PC-3 (cell line): ENCODE results near the gene COL4A3.

Source experiments
- CTCF ChIP-seq: fragments of 300-600 bp; sonication (generic); conservative IDR thresholded peaks from 2 replicates; pipeline ENCODE4 v1.5.1; 2017; ENCODE audit warnings: antibody characterized with exemption, low read depth, mild to moderate bottlenecking, low read length
- EZH2 ChIP-seq: fragments of 300-600 bp; sonication (generic); IDR thresholded peaks from one replicate; pipeline ENCODE4 v1.6.1; 2017; ENCODE audit warnings: antibody characterized with exemption, mild to moderate bottlenecking, low read length; ENCODE audit not compliant: unreplicated experiment
- EZH2phosphoT487 ChIP-seq: fragments of 300-600 bp; sonication (generic); IDR thresholded peaks from 2 replicates; pipeline ENCODE4 v1.6.1; 2018; ENCODE audit warnings: mild to moderate bottlenecking, antibody characterized with exemption, low read length, borderline replicate concordance

GRCh38 chr2:227118353-227118752 is 46.1 kb upstream of the COL4A3 start:
- TF ChIP-seq CTCF = no peak
- TF ChIP-seq EZH2phosphoT487 = no peak
- no peak for TF ChIP-seq EZH2
